ENCODE data around the gene GSTM1.

DNA sequence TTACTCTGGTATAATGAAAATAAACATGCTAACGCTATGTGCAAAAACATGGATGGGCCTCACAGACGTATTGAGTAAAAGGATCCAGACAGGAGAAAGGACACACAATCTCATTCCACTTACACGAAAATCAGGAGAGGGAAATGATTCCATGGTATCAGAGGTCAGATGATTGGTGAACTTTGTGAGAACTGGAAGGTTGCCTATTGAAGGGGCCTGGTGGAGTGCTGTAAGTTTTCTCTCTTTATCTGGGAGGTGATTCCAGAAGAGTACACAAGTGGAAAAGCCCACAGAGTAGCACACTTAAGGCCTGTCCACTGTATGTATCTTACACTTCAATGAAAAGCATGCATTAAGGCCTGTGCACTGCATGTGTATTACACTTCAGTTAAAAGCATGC is 10.2 kb upstream of the GSTM1 start:
- TF ChIP-seq, protein P1, sequence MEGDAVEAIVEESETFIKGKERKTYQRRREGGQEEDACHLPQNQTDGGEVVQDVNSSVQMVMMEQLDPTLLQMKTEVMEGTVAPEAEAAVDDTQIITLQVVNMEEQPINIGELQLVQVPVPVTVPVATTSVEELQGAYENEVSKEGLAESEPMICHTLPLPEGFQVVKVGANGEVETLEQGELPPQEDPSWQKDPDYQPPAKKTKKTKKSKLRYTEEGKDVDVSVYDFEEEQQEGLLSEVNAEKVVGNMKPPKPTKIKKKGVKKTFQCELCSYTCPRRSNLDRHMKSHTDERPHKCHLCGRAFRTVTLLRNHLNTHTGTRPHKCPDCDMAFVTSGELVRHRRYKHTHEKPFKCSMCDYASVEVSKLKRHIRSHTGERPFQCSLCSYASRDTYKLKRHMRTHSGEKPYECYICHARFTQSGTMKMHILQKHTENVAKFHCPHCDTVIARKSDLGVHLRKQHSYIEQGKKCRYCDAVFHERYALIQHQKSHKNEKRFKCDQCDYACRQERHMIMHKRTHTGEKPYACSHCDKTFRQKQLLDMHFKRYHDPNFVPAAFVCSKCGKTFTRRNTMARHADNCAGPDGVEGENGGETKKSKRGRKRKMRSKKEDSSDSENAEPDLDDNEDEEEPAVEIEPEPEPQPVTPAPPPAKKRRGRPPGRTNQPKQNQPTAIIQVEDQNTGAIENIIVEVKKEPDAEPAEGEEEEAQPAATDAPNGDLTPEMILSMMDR (IDR thresholded peaks at IDR 0.05) = no peak
- TF ChIP-seq POLR2A (IDR thresholded peaks at IDR 0.05) = no peak
